SK-N-DZ (cell line): ENCODE data around the gene PPP2R2B.

Experiments used
- DNase-seq: peaks from one replicate; pipeline ENCODE4 v3.0.0-alpha.2; 2015; ENCODE audit warnings: low spot score

The PPP2R2B gene

GRCh38 chr5:146703899-146704298 lies 174.7 kb downstream of the PPP2R2B start:
- DNase-seq, result no peak

- DNase-seq, result no peak
Observed at GRCh38 chr5:146703499-146703898, 175.1 kb downstream of the PPP2R2B start.

DNA sequence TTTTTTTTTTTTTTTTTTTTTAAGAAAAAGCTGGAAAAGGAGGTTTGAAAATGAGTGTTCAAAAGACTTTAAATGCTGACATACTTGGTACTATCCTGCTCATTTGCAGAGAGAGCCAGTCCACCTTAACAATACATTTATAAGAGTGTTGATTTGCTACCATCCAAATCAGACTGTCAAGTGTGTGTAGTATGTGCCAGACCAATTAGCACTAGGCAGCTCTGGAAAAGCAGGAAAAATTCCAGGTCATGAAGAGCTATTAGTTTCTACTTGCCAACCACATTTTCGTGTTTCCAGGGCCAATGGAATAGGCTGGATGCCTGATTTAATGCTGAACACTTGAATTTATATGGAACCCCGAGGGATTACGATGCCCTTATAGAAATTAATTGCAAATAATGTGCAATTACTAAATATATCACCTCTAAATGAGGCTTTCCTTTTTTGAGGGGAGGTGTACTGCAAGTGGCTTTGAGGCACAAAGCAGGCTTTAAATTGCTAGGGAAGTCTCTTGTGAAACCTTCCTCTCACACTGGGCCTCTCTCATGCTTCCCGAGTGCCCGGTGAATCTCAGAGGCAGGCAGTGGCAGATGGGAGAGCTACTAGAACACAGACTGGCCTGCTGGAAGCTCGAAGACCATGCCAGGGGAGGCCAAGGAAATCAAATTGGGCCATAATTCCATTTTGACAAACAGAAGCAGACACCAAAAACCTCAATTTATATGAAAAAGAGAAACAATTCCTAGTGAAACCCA lies 178.7 kb downstream of the PPP2R2B start:
- no peak for DNase-seq

DNA sequence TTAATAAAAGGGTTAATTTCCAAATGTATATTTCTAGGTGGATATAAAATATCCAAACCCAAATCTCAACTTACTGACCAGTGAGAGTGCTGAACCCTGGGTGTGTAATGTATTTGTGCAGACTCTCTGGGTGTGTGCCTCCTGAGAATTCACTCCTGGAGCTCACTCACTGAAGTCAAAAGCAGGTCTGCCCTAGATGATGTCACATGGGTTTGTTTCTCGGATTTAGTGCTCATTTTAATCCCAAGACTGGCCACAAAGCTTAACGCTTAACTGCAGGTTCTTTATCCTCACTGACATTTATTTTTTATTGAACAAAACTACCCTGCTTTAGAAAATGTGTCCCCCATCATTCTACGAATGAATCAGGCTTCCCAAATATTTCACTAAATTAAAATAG lies 179.4 kb downstream of the PPP2R2B start:
- DNase-seq, result no peak

DNA sequence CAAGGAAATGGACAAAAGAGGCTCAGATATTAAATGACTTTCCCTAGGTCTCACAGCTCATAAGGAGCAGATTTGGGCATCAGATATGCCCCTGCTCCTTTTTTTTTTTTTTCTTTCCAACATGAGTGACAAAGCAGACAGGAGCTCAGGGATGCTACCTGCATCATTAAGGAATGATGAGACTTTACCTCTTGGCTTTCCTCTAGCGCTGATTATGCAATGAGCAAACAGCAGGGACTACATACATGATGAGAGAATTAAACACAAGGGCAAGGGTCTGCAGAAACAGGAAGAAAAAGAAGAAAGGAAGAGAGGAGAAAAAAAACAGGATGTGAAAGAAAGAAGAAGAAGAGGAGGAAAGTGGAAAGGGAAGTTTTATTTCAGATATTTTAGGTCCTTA lies 179.9 kb downstream of the PPP2R2B start:
- no peak for DNase-seq

- no peak for DNase-seq
Observed at GRCh38 chr5:146697211-146697610, 181.3 kb downstream of the PPP2R2B start.

DNA sequence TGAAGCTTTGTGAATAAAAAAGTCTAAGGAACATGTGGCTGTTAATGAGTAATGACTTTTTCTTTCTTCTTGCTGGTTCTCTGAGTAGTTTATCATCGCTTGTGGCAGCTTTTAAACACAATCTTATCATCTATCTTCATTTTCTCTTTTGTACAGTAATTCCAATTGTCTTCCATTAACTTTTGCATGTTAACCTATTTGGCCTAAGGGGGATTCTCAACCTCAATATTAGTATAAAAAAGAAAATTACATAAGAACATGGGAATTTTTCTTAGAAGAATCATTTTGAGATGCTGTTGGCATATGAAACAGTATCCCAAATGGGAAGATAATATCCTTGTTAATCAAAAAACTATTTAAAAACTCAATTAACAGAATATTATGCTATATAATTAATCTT lies 182.9 kb downstream of the PPP2R2B start:
- DNase-seq, result no peak

- DNase-seq, result no peak
Observed at GRCh38 chr5:146690880-146691355, 187.6 kb downstream of the PPP2R2B start.

- no peak for DNase-seq
Observed at GRCh38 chr5:146687630-146688029, 190.9 kb downstream of the PPP2R2B start.

DNA sequence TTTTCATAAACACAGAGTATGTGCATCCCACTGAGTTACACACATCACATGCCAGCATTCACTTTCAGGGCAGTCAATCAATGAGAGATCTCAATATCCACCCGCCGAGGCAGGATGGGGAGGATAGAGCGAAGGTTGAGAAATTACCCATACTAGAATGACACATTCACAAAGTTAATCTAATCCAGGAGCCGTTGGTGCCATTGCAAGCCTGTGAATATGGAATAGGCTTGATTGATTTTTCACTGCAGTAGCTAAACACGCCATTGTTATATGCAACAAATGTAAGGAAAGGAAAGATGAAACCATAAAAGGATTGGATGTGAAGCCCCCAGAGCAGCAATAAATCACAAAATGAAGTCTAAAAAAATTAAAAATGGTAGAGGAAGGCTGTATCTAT lies 194.7 kb downstream of the PPP2R2B start:
- DNase-seq, result no peak

DNA sequence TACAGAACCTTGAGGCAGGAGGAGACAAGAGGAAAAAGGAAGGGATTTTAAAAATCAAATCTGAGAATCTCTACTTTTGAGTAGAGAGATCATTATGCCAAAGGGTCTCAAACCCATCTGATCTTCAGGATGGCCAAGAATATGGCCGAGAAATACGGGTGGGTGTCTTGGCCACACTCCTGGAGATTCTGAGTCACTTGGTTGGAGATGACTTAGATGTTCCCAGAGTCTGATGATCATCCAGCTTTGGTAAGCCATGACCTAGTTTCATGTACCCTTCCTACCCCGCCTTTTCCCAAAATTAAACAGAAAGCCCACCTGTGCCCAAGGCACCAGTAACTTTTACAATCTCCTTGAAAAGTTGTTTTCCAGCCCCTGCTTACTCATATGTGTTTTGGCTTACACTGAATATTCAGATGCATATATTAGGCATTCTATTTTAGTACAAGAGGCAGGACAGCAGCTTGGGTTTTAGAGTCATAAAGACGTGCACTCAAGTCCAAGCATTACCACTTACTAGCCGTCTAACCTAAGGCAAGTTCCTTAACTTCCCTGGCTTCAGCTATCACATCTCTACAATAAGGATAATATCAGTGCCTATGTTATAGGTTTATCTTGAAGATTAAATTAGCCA lies 195.5 kb downstream of the PPP2R2B start:
- no peak for DNase-seq

DNA sequence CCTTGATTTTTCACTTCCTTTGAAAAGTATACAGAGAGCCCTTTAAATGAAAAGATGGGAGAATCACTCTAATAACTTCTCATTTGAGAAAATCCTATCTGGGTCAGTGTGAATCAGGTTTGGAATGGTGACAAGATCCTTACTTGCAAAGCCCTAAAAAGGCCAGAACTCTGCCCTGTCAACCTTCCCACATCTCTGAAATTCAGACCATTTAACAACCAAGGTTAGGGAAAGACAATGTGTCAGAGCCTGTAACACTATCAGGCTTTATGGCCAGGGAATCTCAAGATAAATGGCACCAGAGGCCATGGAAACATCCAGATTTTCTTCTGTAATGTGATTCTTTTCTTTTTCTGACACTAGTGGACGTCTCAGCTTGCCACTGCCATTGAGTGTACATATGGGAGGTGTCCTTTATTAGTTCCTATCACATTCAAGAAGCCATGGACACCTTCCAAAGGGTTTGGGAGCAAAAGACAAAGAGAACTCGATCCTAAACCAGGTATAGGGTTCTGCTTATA lies 196.9 kb downstream of the PPP2R2B start:
- no peak for DNase-seq

DNA sequence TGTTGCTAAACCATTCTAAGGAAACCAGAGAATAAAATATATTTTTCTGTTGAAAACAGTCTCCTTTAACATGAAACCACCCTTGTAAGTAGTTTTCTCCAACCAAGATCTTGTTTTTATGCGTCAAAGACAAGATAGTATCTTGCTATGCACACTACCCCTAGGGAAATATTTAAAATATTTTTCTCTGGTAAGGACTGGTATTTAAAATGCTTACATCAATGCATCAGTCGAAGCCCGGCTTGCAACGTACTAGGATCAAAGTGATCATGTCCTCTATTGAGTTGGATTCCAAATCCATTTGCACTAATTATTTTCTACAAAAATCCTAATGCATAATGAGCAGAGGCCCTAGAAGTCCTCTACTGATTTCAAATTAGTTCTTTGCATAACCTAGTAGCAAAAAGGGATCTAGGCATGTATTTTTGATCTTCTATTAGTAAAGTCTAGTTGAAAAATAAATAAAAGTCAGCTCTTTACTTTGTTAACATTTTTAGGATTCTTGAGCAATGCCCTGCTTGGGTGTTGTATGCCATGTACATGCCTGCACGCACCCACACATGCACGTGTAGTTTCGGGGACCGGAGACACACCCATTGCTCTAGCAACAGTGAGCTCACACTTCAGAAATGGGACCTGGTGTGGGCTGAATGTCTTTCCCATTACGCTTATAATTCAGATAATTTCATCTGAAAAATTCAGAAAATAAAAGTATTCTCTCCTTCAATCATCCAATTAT lies 197.5 kb downstream of the PPP2R2B start:
- no peak for DNase-seq

- DNase-seq, result peak; percentile 79
Observed at GRCh38 chr5:146675636-146676035, 202.9 kb downstream of the PPP2R2B start.

- DNase-seq, result no peak
Observed at GRCh38 chr5:146672866-146673265, 205.7 kb downstream of the PPP2R2B start.

- no peak for DNase-seq
Observed at GRCh38 chr5:146671561-146672295, 206.8 kb downstream of the PPP2R2B start.

- DNase-seq, result no peak
Observed at GRCh38 chr5:146669656-146670055, 208.9 kb downstream of the PPP2R2B start.

DNA sequence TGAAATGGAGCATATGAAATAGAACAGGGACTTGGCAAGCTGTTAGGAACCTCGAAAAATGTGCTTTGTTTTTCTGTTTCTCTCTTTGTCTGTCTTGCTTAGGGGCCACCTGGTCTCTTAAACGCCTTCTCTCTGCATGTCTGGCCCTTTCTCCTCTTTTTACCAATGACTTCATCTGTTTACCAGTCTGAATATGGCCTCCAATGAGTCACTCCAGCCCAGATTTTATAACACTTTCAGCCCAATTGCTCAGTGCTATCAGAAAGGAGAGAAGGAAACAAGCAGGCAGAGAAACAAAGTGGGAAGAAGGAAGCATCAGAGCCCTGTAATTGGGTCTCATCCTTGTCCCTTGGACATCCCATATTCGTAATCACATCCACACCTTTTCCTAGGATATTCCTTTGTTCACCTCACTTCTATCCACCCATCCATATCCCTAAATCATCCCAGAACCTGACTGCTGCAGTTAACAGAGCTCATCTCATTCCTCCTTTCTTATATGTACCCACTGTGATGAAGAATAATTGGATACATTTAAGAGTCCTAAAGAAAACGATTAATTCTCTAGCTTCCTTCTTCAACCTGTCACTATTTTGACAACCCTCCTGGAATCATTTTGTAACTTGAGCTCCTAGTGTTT lies 210.8 kb downstream of the PPP2R2B start:
- no peak for DNase-seq

- DNase-seq, result no peak
Observed at GRCh38 chr5:146662229-146662628, 216.3 kb downstream of the PPP2R2B start.

- DNase-seq, result no peak
Observed at GRCh38 chr5:146660376-146660960, 218.1 kb downstream of the PPP2R2B start.

DNA sequence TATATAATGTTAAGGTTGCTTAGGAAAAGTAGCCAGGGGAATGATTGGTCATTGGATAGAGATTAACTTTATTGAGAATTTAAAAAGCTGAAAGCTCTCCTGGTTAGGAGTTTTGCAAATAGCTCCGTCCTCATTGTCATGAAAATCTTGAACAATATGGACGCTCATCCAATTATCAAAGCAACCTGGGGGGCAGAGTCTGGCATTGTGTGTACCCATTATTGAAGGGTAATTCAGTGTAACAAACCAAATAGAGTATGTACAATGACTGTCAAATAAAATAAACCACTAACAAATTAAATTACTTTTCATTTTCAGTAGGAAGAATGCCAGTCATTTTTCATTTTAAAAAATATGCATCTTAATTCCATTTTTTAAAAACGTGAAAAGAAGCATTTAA lies 218.6 kb downstream of the PPP2R2B start:
- DNase-seq, result no peak
